NCI-H748 (cell line): ENCODE results near the gene CCDC178.
"Not testable (repeated sequence)": the region's sequence is repeated elsewhere in the genome, so short reads cannot be mapped to it uniquely, and the experiment has no call there.

ENCODE experiments used
- DNase-seq: peaks from one replicate; lab custom pipeline; 2025; ENCODE audit not compliant: unreplicated experiment; lab: John Stamatoyannopoulos, UW

The CCDC178 gene

GRCh38 chr18:33355756-33356155, 84.8 kb downstream of the CCDC178 start:
- DNase-seq, result no peak

- DNase-seq, result peak; percentile 57
These were observed 85.3 kb downstream of the CCDC178 start for GRCh38 chr18:33355263-33355662.

- no peak for DNase-seq
These were observed 90.3 kb downstream of the CCDC178 start for GRCh38 chr18:33350256-33350655.

GRCh38 chr18:33339733-33340132, 100.8 kb downstream of the CCDC178 start:
- not testable (repeated sequence) for DNase-seq

- no peak for DNase-seq
These were observed 105.7 kb downstream of the CCDC178 start for GRCh38 chr18:33334781-33335180.

- no peak for DNase-seq
These were observed 109.8 kb downstream of the CCDC178 start for GRCh38 chr18:33330711-33331110.

- DNase-seq, result no peak
These were observed 113.5 kb downstream of the CCDC178 start for GRCh38 chr18:33326975-33327374.

- DNase-seq, result no peak
These were observed 122.9 kb downstream of the CCDC178 start for GRCh38 chr18:33317640-33318039.

GRCh38 chr18:33316146-33316587, 124.4 kb downstream of the CCDC178 start:
- no peak for DNase-seq

GRCh38 chr18:33307520-33307919, 133.0 kb downstream of the CCDC178 start:
- DNase-seq, result no peak

GRCh38 chr18:33304277-33304676, 136.2 kb downstream of the CCDC178 start:
- DNase-seq, result no peak

- DNase-seq, result no peak
These were observed 149.0 kb downstream of the CCDC178 start for GRCh38 chr18:33291539-33291938.

GRCh38 chr18:33288082-33288716, 152.3 kb downstream of the CCDC178 start:
- DNase-seq, result no peak

- DNase-seq, result peak; percentile 14
These were observed 157.7 kb downstream of the CCDC178 start for GRCh38 chr18:33282709-33283333.

GRCh38 chr18:33282142-33282541, 158.4 kb downstream of the CCDC178 start:
- DNase-seq, result no peak

- no peak for DNase-seq
These were observed 163.1 kb downstream of the CCDC178 start for GRCh38 chr18:33277431-33277830.

- DNase-seq, result no peak
These were observed 164.7 kb downstream of the CCDC178 start for GRCh38 chr18:33275843-33276242.

GRCh38 chr18:33270297-33270696, 170.2 kb downstream of the CCDC178 start:
- no peak for DNase-seq

GRCh38 chr18:33269223-33269622, 171.3 kb downstream of the CCDC178 start:
- no peak for DNase-seq

GRCh38 chr18:33264566-33264965, 176.0 kb downstream of the CCDC178 start:
- DNase-seq, result no peak

- no peak for DNase-seq
These were observed 201.2 kb downstream of the CCDC178 start for GRCh38 chr18:33239298-33239697.

GRCh38 chr18:33232318-33232626, 208.2 kb downstream of the CCDC178 start:
- DNase-seq, result no peak
